HepG2 (cell line): ENCODE results near the gene LCK. TPM values are rescaled to one million over a fixed set of nuclear protein-coding genes. Genes with fewer than 3 reads are reported as not detected.

Source experiments
- ATAC-seq: fragments of 200-7000 bp; cut with Tn5 transposase; 3 replicates; pipeline ENCODE4 v1.9.1; 2020; ENCODE audit warnings: mild to moderate bottlenecking, moderate library complexity
- BruUV-seq: library from RNA; stranded (reverse); fragments of 400-500 nt; replicated peaks from 2 replicates; lab custom pipeline; 2021; lab: Mats Ljungman, UMichigan
- CTCF ChIA-PET: fragments of 300-600 bp; formaldehyde crosslinking; extraction: SDS; loops from one replicate; lab custom pipeline; 2021; ENCODE audit warnings: low total read pairs, inconsistent platforms, low intra/inter-chr PET ratio; lab: Yijun Ruan, JAX
- POLR2A ChIA-PET: fragments of 350-600 bp; sonication (Branson Sonifier 250); formaldehyde crosslinking; loops from one replicate; lab custom pipeline; 2020; ENCODE audit warnings: antibody characterized with exemption, inconsistent platforms; lab: Yijun Ruan, JAX
- DNase-seq: peaks from one replicate; pipeline ENCODE4 v3.0.0-alpha.2; 2015; ENCODE audit warnings: low spot score
- FAIRE-seq: peaks from 3 replicates; lab custom pipeline; 2011; peaks lifted over from hg19 to GRCh38; lab: Jason Lieb, UNC
- H2AFZ ChIP-seq: one replicate; pipeline ENCODE4 v1.6.1; 2011; ENCODE audit warnings: low read length, inconsistent platforms
- H3K27ac ChIP-seq: fragments of 300-600 bp; 3 replicates; pipeline ENCODE4 v1.8.0; 2011; ENCODE audit warnings: mixed run types, mild to moderate bottlenecking, mixed read lengths, low read length, inconsistent platforms; ENCODE audit not compliant: insufficient read depth; ENCODE audit errors: extremely low read length
- H3K27me3 ChIP-seq, 2 experiments: fragments of 200-600 bp in 1 of 2; 2 replicates in 1 of 2; 3 replicates in 1 of 2; pipeline versions ENCODE4 v1.6.0 to v1.8.0; 2011; ENCODE audit warnings: low read length in 2 of 2, mild to moderate bottlenecking in 2 of 2, moderate library complexity in 2 of 2, inconsistent platforms in 1 of 2; ENCODE audit not compliant: insufficient read depth in 2 of 2, control insufficient read depth in 1 of 2
- H3K36me3 ChIP-seq, 2 experiments: fragments of 200-600 bp in 1 of 2; replicated peaks in 1 of 2; 2 replicates in 1 of 2; 3 replicates in 1 of 2; pipeline versions ENCODE4 v1.5.1 to v1.8.0; 2011; ENCODE audit warnings: low read length in 2 of 2, inconsistent platforms in 1 of 2; ENCODE audit not compliant: insufficient read depth in 2 of 2, control insufficient read depth in 1 of 2
- H3K4me1 ChIP-seq: 2 replicates; pipeline ENCODE4 v1.5.1; 2012; ENCODE audit warnings: low read length, inconsistent platforms; ENCODE audit not compliant: insufficient read depth
- H3K4me2 ChIP-seq: 2 replicates; pipeline ENCODE4 v1.6.0; 2011; ENCODE audit warnings: low read depth, low read length, inconsistent platforms
- H3K4me3 ChIP-seq, 3 experiments: fragments of 200-600 bp in 1 of 3; sonication (generic), shearing (Covaris generic) in 1 of 3; replicated peaks in 1 of 3; 2 replicates each; pipeline ENCODE4 v1.5.1; 2011 to 2016; ENCODE audit warnings: low read length in 3 of 3, inconsistent platforms in 2 of 3, low read depth in 2 of 3, mild to moderate bottlenecking in 2 of 3, control low read depth in 1 of 3, mixed read lengths in 1 of 3; ENCODE audit not compliant: insufficient read depth in 1 of 3
- H3K79me2 ChIP-seq: one replicate; pipeline ENCODE4 v1.6.1; 2011; ENCODE audit warnings: low read length, inconsistent platforms; ENCODE audit not compliant: insufficient read depth
- H3K9ac ChIP-seq: 2 replicates; pipeline ENCODE4 v1.6.0; 2011; ENCODE audit warnings: mild to moderate bottlenecking, low read depth, low read length, inconsistent platforms; ENCODE audit not compliant: insufficient read depth
- H3K9me3 ChIP-seq: 2 replicates; pipeline ENCODE4 v1.5.1; 2012; ENCODE audit warnings: mild to moderate bottlenecking, low read length
- H4K20me1 ChIP-seq: 2 replicates; pipeline ENCODE4 v1.6.0; 2011; ENCODE audit warnings: inconsistent platforms, mild to moderate bottlenecking, low read length, moderate library complexity; ENCODE audit not compliant: insufficient read depth
- JUN ChIP-seq: sonication (generic); formaldehyde crosslinking; IDR thresholded peaks from 2 replicates; pipeline ENCODE4 v1.4.0; 2020; ENCODE audit warnings: mild to moderate bottlenecking, missing genetic modification reagents
- MEF2D ChIP-seq: sonication (generic); formaldehyde crosslinking; IDR thresholded peaks from 2 replicates; pipeline ENCODE4 v1.5.1; 2020; ENCODE audit warnings: mild to moderate bottlenecking, missing genetic modification reagents
- NFIC ChIP-seq: IDR thresholded peaks from 2 replicates; pipeline ENCODE4 v1.6.1; 2012; ENCODE audit warnings: mild to moderate bottlenecking, low read length, inconsistent platforms
- NR2C2 ChIP-seq: sonication (generic); formaldehyde crosslinking; IDR thresholded peaks from 2 replicates; pipeline ENCODE4 v1.4.0; 2020; ENCODE audit warnings: missing genetic modification reagents, mild to moderate bottlenecking, moderate library complexity, borderline replicate concordance
- POLR2A ChIP-seq, 2 experiments: IDR thresholded peaks; 2 replicates each; pipeline ENCODE4 v1.6.1; 2011; ENCODE audit warnings: low read depth in 2 of 2, low read length in 2 of 2, mild to moderate bottlenecking in 1 of 2, moderate library complexity in 1 of 2; ENCODE audit not compliant: insufficient read depth in 1 of 2
- SMAD1 ChIP-seq: sonication (generic); formaldehyde crosslinking; IDR thresholded peaks from 2 replicates; pipeline ENCODE4 v1.4.0; 2020; ENCODE audit warnings: missing genetic modification reagents, low read depth, mild to moderate bottlenecking, borderline replicate concordance
- SP5 ChIP-seq: IDR thresholded peaks from 2 replicates; pipeline ENCODE4 v1.6.1; 2016; ENCODE audit warnings: low read depth, borderline replicate concordance
- ZBTB20 ChIP-seq: sonication (generic); formaldehyde crosslinking; IDR thresholded peaks from 2 replicates; pipeline ENCODE4 v1.8.1; 2023; ENCODE audit warnings: missing genetic modification reagents, low read depth, mild to moderate bottlenecking, borderline replicate concordance
- ZFP36 ChIP-seq: fragments of 150-350 bp; IDR thresholded peaks from 2 replicates; pipeline ENCODE4 v1.6.1; 2018; ENCODE audit warnings: borderline replicate concordance, low read length, low read depth; ENCODE audit not compliant: partially characterized antibody
- ZNF629 ChIP-seq: sonication (generic); formaldehyde crosslinking; conservative IDR thresholded peaks from 2 replicates; pipeline ENCODE4 v1.5.0; 2020; ENCODE audit warnings: missing genetic modification reagents
- ZSCAN12 ChIP-seq: sonication (generic); formaldehyde crosslinking; IDR thresholded peaks from 2 replicates; pipeline ENCODE4 v1.9.0; 2021; ENCODE audit warnings: mild to moderate bottlenecking, missing genetic modification reagents
- WGBS: methylation state at CpG from one replicate; pipeline ENCODE4 v1.1.6; 2017; ENCODE audit warnings: low lambda C conversion rate; 5-methylcytosine and 5-hydroxymethylcytosine counted together
- in situ Hi-C: cut with HindIII; loops from 2 replicates; pipeline ENCODE4 v1.10.0; 2017; ENCODE audit warnings: low pct_unique_long_range_greater_than_20kb; ENCODE audit not compliant: extremely low pct_ligation_motif_present
- intact Hi-C: fragments of 100-400 bp; cut with micrococcal nuclease; formaldehyde crosslinking; loops from one replicate; pipeline ENCODE4 v1.10.0; 2022; ENCODE audit not compliant: unreplicated experiment
- polyA plus RNA-seq, 8 experiments: library from polyadenylated mRNA; depleted of rRNA in 3 of 8; stranded (reverse) in 7 of 8; unstranded in 1 of 8; fragments of >200 nt; fragmentation: Illumina TruSeq in 4 of 8; extraction: Trizol in 4 of 8; gene quantifications; 2 replicates each; pipeline versions ENCODE4 v1.2.1 to v1.2.3, GENCODE V29; 2011 to 2016; ENCODE audit warnings: low read depth in 4 of 8, missing spikeins in 1 of 8, mixed read lengths in 1 of 8; ENCODE audit not compliant: insufficient read depth in 1 of 8
- total RNA-seq, 5 experiments: library from RNA; depleted of rRNA; stranded (reverse); fragments of >200 nt; fragmentation: Illumina TruSeq; extraction: Trizol; gene quantifications; 2 replicates each; pipeline ENCODE4 v1.2.3, GENCODE V29; 2016; ENCODE audit warnings: low read depth in 1 of 5
- TF ChIP-seq, protein P1 (sequence below): sonication (generic); formaldehyde crosslinking; IDR thresholded peaks from 2 replicates; pipeline ENCODE4 v1.4.0; 2020; ENCODE audit warnings: missing genetic modification reagents, borderline replicate concordance
- TF ChIP-seq, protein P2 (sequence below): IDR thresholded peaks from 2 replicates; pipeline ENCODE4 v1.6.1; 2016; ENCODE audit warnings: mild to moderate bottlenecking
- TF ChIP-seq, protein P3 (sequence below): sonication (generic); formaldehyde crosslinking; IDR thresholded peaks from 2 replicates; pipeline ENCODE4 v1.8.1; 2022; ENCODE audit warnings: mild to moderate bottlenecking, missing genetic modification reagents
- TF ChIP-seq, protein P4 (sequence below): sonication (generic); formaldehyde crosslinking; IDR thresholded peaks from 2 replicates; pipeline ENCODE4; 2020; ENCODE audit warnings: missing genetic modification reagents, mild to moderate bottlenecking, borderline replicate concordance

Gene LCK
- total and polyA plus RNA-seq, 2 of the 13 experiments (the other 11 are each of a cell fraction or from before 2014, with no cell fraction given): 0.93 to 1.8 TPM

DNA sequence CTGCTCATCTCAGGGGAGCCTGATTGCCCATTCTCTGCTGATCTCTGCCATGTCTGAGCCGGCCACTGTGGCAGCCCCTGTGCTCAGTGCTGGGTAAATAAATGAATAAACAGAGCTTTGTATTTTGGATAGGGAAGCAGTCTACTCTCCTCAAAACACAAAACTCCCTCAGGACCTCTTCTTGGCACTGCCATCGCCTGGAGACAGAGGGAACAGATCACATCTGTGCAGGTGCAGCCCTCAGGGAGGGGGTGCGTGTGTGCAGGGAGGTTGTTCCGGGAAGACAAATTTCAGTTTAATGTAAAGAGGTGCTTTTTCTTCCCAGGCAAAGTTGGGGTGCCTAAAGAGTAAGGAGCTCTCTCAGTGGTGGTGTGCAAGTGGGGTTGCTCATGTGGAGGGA is 11.7 kb upstream of the LCK start:
- 55% methylated on average over 4 of the region's 4 CpGs for WGBS
- no peak overlapping the region for H2AFZ ChIP-seq
- H3K4me1 ChIP-seq: peaks cover 44% of the 10 kb centered on the region
- FAIRE-seq (no peak), ATAC-seq (no peak), DNase-seq (no peak)
- H3K9ac ChIP-seq: no peak overlapping the region
- no TSS peak for BruUV-seq
- intact Hi-C loops (no loop called here), in situ Hi-C loops (no loop called here)
- H3K79me2 ChIP-seq: no peaks in the 10 kb centered on the region
- H3K27ac ChIP-seq: no peak overlapping the region
- H3K36me3 ChIP-seq: no peaks in the 10 kb centered on the region
- no peaks in the 10 kb centered on the region for H3K27me3 ChIP-seq
- CTCF ChIA-PET: no interaction called here
- H3K9me3 ChIP-seq: no peaks in the 10 kb centered on the region
- no peaks in the 10 kb centered on the region for H4K20me1 ChIP-seq
- no peak overlapping the region for H3K4me2 ChIP-seq
- TF ChIP-seq SMAD1 (CRISPR knock-in tag) (no peak), POLR2A (IDR thresholded peaks at IDR 0.05; ENCODE audit: insufficient read depth in 1 of 2, low read depth in 2 of 2, low read length in 2 of 2) (no peak), ZFP36 (no peak), JUN (CRISPR knock-in tag) (no peak), NFIC (no peak), ZBTB20 (CRISPR knock-in tag) (no peak), SP5 (CRISPR knock-in tag) (no peak), MEF2D (CRISPR knock-in tag) (no peak), ZNF629 (no peak), ZSCAN12 (CRISPR knock-in tag) (no peak), NR2C2 (CRISPR knock-in tag) (no peak)
- TF ChIP-seq, protein P1, sequence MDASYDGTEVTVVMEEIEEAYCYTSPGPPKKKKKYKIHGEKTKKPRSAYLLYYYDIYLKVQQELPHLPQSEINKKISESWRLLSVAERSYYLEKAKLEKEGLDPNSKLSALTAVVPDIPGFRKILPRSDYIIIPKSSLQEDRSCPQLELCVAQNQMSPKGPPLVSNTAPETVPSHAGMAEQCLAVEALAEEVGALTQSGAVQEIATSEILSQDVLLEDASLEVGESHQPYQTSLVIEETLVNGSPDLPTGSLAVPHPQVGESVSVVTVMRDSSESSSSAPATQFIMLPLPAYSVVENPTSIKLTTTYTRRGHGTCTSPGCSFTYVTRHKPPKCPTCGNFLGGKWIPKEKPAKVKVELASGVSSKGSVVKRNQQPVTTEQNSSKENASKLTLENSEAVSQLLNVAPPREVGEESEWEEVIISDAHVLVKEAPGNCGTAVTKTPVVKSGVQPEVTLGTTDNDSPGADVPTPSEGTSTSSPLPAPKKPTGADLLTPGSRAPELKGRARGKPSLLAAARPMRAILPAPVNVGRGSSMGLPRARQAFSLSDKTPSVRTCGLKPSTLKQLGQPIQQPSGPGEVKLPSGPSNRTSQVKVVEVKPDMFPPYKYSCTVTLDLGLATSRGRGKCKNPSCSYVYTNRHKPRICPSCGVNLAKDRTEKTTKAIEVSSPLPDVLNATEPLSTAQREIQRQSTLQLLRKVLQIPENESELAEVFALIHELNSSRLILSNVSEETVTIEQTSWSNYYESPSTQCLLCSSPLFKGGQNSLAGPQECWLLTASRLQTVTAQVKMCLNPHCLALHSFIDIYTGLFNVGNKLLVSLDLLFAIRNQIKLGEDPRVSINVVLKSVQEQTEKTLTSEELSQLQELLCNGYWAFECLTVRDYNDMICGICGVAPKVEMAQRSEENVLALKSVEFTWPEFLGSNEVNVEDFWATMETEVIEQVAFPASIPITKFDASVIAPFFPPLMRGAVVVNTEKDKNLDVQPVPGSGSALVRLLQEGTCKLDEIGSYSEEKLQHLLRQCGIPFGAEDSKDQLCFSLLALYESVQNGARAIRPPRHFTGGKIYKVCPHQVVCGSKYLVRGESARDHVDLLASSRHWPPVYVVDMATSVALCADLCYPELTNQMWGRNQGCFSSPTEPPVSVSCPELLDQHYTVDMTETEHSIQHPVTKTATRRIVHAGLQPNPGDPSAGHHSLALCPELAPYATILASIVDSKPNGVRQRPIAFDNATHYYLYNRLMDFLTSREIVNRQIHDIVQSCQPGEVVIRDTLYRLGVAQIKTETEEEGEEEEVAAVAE: no peak
- TF ChIP-seq, protein P2, sequence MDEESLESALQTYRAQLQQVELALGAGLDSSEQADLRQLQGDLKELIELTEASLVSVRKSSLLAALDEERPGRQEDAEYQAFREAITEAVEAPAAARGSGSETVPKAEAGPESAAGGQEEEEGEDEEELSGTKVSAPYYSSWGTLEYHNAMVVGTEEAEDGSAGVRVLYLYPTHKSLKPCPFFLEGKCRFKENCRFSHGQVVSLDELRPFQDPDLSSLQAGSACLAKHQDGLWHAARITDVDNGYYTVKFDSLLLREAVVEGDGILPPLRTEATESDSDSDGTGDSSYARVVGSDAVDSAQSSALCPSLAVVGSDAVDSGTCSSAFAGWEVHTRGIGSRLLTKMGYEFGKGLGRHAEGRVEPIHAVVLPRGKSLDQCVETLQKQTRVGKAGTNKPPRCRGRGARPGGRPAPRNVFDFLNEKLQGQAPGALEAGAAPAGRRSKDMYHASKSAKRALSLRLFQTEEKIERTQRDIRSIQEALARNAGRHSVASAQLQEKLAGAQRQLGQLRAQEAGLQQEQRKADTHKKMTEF (CRISPR knock-in tag): no peak
- TF ChIP-seq, protein P3, sequence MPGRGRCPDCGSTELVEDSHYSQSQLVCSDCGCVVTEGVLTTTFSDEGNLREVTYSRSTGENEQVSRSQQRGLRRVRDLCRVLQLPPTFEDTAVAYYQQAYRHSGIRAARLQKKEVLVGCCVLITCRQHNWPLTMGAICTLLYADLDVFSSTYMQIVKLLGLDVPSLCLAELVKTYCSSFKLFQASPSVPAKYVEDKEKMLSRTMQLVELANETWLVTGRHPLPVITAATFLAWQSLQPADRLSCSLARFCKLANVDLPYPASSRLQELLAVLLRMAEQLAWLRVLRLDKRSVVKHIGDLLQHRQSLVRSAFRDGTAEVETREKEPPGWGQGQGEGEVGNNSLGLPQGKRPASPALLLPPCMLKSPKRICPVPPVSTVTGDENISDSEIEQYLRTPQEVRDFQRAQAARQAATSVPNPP: no peak
- TF ChIP-seq, protein P4, sequence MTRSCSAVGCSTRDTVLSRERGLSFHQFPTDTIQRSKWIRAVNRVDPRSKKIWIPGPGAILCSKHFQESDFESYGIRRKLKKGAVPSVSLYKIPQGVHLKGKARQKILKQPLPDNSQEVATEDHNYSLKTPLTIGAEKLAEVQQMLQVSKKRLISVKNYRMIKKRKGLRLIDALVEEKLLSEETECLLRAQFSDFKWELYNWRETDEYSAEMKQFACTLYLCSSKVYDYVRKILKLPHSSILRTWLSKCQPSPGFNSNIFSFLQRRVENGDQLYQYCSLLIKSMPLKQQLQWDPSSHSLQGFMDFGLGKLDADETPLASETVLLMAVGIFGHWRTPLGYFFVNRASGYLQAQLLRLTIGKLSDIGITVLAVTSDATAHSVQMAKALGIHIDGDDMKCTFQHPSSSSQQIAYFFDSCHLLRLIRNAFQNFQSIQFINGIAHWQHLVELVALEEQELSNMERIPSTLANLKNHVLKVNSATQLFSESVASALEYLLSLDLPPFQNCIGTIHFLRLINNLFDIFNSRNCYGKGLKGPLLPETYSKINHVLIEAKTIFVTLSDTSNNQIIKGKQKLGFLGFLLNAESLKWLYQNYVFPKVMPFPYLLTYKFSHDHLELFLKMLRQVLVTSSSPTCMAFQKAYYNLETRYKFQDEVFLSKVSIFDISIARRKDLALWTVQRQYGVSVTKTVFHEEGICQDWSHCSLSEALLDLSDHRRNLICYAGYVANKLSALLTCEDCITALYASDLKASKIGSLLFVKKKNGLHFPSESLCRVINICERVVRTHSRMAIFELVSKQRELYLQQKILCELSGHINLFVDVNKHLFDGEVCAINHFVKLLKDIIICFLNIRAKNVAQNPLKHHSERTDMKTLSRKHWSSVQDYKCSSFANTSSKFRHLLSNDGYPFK: no peak
- POLR2A ChIA-PET: interaction anchor here (3.2 kb wide), 1 partner anchor 11 kb away, joined by 28 read pairs; the partner anchor contains the start of gene LCK
- no peak overlapping the region for H3K4me3 ChIP-seq
